ENCODE data around the gene HOXB3.

Gene HOXB3

GRCh38 chr17:48612456-48612853, 22.4 kb upstream of the HOXB3 start:
- DNase-seq (ENCODE audit: low read depth), result no peak

GRCh38 chr17:48611681-48612455, 21.8 kb upstream of the HOXB3 start:
- DNase-seq (ENCODE audit: low read depth), result no peak

- DNase-seq (ENCODE audit: low read depth), result no peak
Observed at GRCh38 chr17:48611213-48611612, 21.2 kb upstream of the HOXB3 start.

GRCh38 chr17:48610282-48611211, 20.5 kb upstream of the HOXB3 start, which contains the start of gene HOXB7:
TSS of gene HOXB7 (minus strand) at chr17:48611017. CDS start at chr17:48610918, 99 bp downstream.
- peak; percentile 55 for DNase-seq (ENCODE audit: low read depth)

- DNase-seq (ENCODE audit: low read depth), result no peak
Observed at GRCh38 chr17:48609759-48610281, 19.8 kb upstream of the HOXB3 start.

GRCh38 chr17:48609033-48609432, 19.0 kb upstream of the HOXB3 start:
- DNase-seq (ENCODE audit: low read depth), result no peak

GRCh38 chr17:48608494-48608834, 18.4 kb upstream of the HOXB3 start:
- DNase-seq (ENCODE audit: low read depth), result no peak

GRCh38 chr17:48606892-48607614, 17.0 kb upstream of the HOXB3 start:
- DNase-seq (ENCODE audit: low read depth), result no peak

- DNase-seq (ENCODE audit: low read depth), result no peak
Observed at GRCh38 chr17:48605991-48606891, 16.2 kb upstream of the HOXB3 start.

GRCh38 chr17:48605409-48605919, 15.4 kb upstream of the HOXB3 start:
- no peak for DNase-seq (ENCODE audit: low read depth)

GRCh38 chr17:48604770-48605329, 14.8 kb upstream of the HOXB3 start, which contains the start of gene HOXB6:
TSS of gene HOXB6 (minus strand) at chr17:48604986. CDS start at chr17:48598150, 6,836 bp downstream.
- DNase-seq (ENCODE audit: low read depth), result no peak

- no peak for DNase-seq (ENCODE audit: low read depth)
Observed at GRCh38 chr17:48603959-48604769, 14.1 kb upstream of the HOXB3 start.

- DNase-seq (ENCODE audit: low read depth), result no peak
Observed at GRCh38 chr17:48601539-48602425, 11.7 kb upstream of the HOXB3 start.

- DNase-seq (ENCODE audit: low read depth), result no peak
Observed at GRCh38 chr17:48601207-48601538, 11.1 kb upstream of the HOXB3 start.

GRCh38 chr17:48600244-48601098, 10.4 kb upstream of the HOXB3 start:
- DNase-seq (ENCODE audit: low read depth), result no peak

- no peak for DNase-seq (ENCODE audit: low read depth)
Observed at GRCh38 chr17:48599354-48599753, 9.3 kb upstream of the HOXB3 start.

- DNase-seq (ENCODE audit: low read depth), result no peak
Observed at GRCh38 chr17:48598736-48599135, 8.7 kb upstream of the HOXB3 start.
